GM18868 (cell line): ENCODE measurements around the gene EID2.
A peak's percentile ranks its signal among the peaks of the same experiment; 100 is the strongest.

ENCODE experiments used
- ATAC-seq: cut with Tn5 transposase; IDR thresholded peaks from one replicate; pipeline ENCODE4 v1.9.1; 2021; ENCODE audit warnings: mild to moderate bottlenecking, moderate library complexity; ENCODE audit not compliant: unreplicated experiment

Gene EID2

GRCh38 chr19:39539165-39539517 is 820 bp downstream of the EID2 start:
- no peak for ATAC-seq

- ATAC-seq, result no peak
Observed at GRCh38 chr19:39533791-39534190, 6.2 kb downstream of the EID2 start.

DNA sequence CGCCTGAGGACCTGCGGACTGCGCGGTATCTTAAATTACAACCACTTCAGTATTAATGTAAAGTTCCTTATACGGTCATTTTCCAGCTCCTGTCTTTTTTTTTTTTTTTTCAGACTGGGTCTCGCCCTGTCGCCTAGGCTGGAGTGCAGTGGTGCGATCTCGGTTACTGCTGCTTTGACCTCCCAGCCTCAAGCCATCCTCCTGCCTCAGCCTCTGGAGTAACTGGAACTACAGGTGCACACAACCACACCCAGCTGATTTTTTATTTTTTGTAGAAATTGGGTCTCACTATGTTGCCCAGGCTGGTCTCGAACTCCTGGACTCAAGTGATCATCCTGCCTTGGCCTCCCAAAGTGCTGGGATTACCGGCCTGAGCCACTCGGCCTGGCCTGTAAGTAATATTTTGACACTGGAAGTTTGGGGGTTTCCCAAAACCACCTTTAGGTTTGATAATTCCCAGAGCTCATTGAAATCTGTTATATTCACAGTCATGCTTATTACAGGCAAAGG is 6.9 kb downstream of the EID2 start:
- ATAC-seq, result no peak

GRCh38 chr19:39532233-39533002 is 7.5 kb downstream of the EID2 start, which contains the start of gene EID2B:
TSS of gene EID2B (minus strand) at chr19:39532852. CDS start at chr19:39532802, 50 bp downstream.
- ATAC-seq, result peak; percentile 79

GRCh38 chr19:39531834-39532232 is 8.1 kb downstream of the EID2 start:
- no peak for ATAC-seq

DNA sequence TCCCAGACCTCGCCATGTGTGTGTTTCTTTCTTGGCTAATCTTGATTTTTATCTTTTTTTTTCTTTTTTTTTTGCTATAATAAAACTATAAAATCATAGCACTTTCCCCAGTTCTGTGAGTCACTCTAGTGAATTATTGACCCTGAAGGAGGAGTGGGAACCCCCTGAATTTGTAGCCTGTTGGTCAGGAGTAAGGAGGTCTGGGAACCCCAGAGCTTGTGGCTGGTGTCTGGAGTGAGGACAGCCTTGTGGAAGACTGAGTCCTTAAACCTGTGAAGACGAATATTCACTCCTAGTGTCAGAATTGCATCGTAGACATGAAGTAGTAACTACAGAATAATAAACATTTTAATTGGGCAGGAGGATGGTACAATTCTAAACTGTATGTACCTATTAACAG is 14.8 kb downstream of the EID2 start:
- ATAC-seq, result no peak

- ATAC-seq, result no peak
Observed at GRCh38 chr19:39524495-39524894, 15.5 kb downstream of the EID2 start.

DNA sequence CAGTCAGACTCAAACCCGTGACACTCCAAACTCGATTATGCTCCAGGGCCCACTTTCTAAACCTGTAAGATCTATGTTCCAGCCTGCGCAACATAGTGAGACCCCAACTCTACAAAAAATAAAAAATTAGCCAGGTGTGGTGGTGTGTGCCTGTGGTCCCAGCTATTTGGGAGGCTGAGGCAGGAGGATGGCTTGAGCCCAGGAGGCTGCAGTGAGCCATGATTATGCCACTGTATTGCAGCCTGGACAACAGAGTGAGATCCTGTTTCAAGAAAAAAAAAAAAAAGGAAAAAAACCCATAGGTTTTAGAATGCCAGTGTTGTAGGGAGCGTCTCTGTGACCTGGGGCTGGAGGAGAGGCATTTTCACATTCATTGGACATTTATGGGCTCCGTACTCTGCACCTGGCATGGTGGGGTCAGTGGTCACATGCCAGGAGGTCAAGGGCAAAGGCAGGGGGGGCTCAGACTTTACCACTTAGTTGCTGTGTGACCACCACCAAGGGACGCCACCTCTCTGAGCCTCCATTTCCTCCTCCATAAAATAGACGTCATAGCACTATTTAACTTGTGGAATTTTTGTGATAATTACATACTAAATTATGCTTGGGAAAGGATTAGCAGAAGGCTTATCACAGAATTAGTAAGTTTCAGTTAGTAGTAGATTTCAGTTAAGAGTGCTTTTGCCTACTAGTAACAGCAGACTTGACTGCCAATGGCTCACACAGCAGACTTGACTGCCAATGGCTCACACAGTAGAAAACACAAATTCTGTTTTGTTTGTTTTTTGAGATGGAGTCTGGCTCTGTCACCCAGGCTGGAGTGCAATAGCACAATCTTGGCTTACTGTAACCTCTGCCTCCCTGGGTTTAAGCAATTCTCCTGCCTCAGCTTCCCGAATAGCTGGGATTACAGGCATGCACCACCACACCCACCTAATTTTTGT is 19.1 kb downstream of the EID2 start:
- ATAC-seq, result no peak

DNA sequence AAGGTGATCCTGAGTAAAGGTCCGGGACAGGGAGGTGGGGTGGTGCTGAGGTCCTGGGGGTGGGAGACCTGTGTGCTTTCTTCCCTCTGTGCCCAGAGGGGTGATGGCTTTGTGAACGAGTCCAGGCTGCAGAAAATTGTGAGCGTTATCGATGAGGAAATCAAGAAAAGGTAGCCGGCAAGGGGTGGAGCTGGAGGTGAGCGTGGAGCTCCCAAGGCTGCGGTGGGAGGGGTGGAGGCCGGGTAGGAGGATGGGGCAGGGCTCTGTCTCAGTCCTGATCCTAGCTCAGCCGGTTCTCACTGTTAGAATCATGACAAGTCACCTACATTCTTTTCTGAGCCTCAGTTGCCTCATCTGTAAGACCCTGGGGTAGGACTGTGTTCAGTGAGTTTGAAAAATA is 21.0 kb downstream of the EID2 start:
- ATAC-seq, result no peak

GRCh38 chr19:39518458-39518857 is 21.5 kb downstream of the EID2 start:
- ATAC-seq, result no peak

DNA sequence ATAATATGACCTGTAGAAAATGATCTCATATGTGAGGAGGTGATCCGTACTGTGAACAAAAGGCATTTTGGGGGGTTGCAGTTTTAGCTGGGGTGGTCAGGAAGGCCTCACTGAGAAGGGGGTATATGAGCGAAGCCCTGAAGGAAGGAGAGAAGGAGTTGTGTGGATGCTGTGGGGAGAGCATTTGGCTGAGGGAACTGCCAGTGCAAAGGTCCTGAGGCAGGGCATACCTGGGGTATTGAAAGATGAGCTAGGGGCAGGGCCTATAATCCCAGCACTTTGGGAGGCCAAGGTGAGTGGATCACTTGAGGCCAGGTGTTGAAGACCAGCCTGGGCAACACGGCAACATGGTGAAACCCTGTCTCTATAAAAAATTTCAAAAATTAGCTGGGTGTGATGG is 22.5 kb downstream of the EID2 start:
- no peak for ATAC-seq

DNA sequence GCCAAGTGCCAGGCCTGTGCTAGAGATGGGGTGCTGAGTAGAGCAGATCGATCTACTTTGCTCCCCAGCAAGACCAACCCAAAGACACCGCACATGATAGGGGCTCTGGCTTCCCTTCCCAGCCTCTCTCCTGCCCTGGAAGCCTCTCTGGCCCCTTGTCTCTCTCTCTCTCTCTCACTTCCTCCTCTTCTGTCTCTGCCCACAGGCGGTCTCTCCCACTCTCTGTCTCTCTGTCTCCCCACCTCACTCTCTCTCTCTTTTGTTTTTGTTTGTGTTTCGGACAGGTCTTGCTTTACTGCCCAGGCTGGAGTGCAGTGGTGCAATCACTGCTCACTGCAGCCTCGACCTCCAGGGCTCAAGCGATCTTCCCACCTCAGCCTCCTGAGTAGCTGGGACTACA is 23.7 kb downstream of the EID2 start:
- ATAC-seq, result no peak

- ATAC-seq, result no peak
Observed at GRCh38 chr19:39515551-39516191, 24.3 kb downstream of the EID2 start.

GRCh38 chr19:39514840-39515550 is 25.0 kb downstream of the EID2 start, which contains the start of gene SELENOV:
TSS of gene SELENOV (plus strand) at chr19:39515139. CDS start at chr19:39515213, 74 bp downstream.
- no peak for ATAC-seq

DNA sequence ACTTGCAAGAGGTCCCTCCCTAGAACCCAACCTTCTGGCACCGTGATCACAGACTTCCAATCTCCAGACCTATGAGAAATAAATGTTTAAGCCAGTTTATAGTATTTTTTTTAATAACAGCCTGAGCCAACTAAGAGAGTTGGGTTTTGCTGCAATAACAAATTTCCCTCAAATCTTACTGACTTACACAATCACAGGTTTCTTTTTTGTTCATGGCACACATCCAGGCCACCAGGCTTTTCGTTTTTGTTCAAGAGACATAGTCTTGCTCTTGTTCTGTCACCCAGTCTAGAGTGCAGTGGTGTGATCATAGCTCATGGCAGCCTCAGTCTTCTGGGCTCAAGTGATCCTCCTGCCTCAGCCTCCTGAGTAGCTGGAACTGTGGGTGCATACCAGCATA is 27.0 kb downstream of the EID2 start:
- ATAC-seq, result no peak

DNA sequence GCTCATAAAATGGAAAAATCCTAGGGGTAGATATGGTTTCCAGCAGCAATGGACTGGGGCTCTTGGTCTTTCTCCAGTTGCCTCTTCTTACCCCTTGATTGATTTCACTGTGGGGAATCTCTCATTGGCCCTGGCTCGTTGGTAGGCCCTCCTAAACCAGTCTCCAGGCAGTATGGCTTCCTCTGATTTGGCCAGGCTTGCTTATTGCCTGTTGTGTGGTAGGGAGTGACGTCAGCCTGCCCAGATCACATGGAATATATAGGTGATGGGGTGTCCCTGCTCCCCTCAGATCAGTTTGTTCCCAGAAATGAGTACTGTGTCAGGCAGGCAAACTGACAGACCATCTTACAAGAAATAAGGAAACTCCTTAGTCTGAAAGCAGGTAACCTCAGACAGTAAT is 30.7 kb downstream of the EID2 start:
- ATAC-seq, result no peak

GRCh38 chr19:39508629-39509028 is 31.3 kb downstream of the EID2 start:
- no peak for ATAC-seq

DNA sequence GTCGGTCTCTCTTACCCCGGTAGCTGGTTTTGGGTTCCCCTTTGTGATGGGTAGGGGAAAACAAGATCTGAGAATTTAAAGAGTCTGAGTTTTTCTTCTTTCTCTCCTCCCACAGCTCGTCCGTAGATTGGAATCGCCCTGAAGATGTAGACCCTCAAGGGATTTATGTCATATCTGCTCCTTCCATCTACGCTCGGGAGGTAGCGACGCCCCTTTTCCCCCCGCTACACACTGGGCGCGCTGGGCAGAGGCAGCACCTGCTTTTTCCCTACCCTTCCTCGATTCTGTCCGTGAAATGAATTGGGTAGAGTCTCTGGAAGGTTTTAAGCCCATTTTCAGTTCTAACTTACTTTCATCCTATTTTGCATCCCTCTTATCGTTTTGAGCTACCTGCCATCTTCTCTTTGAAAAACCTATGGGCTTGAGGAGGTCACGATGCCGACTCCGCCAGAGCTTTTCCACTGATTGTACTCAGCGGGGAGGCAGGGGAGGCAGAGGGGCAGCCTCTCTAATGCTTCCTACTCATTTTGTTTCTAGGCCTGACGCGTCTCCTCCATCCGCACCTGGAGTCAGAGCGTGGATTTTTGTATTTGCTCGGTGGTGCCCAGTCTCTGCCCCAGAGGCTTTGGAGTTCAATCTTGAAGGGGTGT is 32.1 kb downstream of the EID2 start:
- no peak for ATAC-seq

GRCh38 chr19:39506944-39507714 is 32.8 kb downstream of the EID2 start:
- ATAC-seq, result no peak
